K562 (cell line): ENCODE data around the gene UNC45B.

Experiments
- BCLAF1 ChIP-seq, 2 experiments: fragments of 450-650 bp in 1 of 2; IDR thresholded peaks; 2 replicates each; pipeline ENCODE4 v1.6.1; 2011 to 2017; ENCODE audit warnings: low read depth in 2 of 2, antibody characterized with exemption in 1 of 2, borderline replicate concordance in 1 of 2, low read length in 1 of 2, mild to moderate bottlenecking in 1 of 2, mixed read lengths in 1 of 2; ENCODE audit not compliant: control insufficient read depth in 1 of 2
- CREB5 ChIP-seq: fragments of 250-450 bp; sonication (Bioruptor Pico); IDR thresholded peaks from 2 replicates; pipeline ENCODE4 v1.5.0; 2020; ENCODE audit warnings: mild to moderate bottlenecking
- CTCF ChIP-seq, 3 experiments: IDR thresholded peaks in 2 of 3; conservative IDR thresholded peaks in 1 of 3; 2 replicates each; pipeline ENCODE4 v1.5.1; 2011 to 2012; ENCODE audit warnings: low read length in 3 of 3, mild to moderate bottlenecking in 3 of 3, control low read depth in 2 of 3, improper control_type of control experiment in 1 of 3, inconsistent platforms in 1 of 3, low read depth in 1 of 3, mixed read lengths in 1 of 3, moderate library complexity in 1 of 3; ENCODE audit not compliant: insufficient read depth in 2 of 3
- HES1 ChIP-seq: fragments of 450-650 bp; IDR thresholded peaks from 2 replicates; pipeline ENCODE4 v1.6.1; 2016; ENCODE audit warnings: low read depth, mild to moderate bottlenecking, moderate library complexity
- HNRNPL ChIP-seq: fragments of 200-400 bp; formaldehyde crosslinking; IDR thresholded peaks from 2 replicates; pipeline ENCODE4 v1.6.1; 2017; ENCODE audit warnings: low read depth, mild to moderate bottlenecking, low read length
- NR0B1 ChIP-seq: fragments of 450-650 bp; IDR thresholded peaks from one replicate; pipeline ENCODE4 v1.6.1; 2018; ENCODE audit warnings: mild to moderate bottlenecking, moderate library complexity; ENCODE audit not compliant: partially characterized antibody
- POLR2A ChIP-seq: fragments of 450-650 bp; conservative IDR thresholded peaks from 2 replicates; pipeline ENCODE4 v1.6.1; 2016
- SMC3 ChIP-seq: conservative IDR thresholded peaks from 2 replicates; pipeline ENCODE4 v1.6.1; 2011; ENCODE audit warnings: low read depth, low read length, improper control_type of control experiment; ENCODE audit not compliant: insufficient read depth
- XRCC5 ChIP-seq: fragments of 200-400 bp; formaldehyde crosslinking; IDR thresholded peaks from 2 replicates; pipeline ENCODE4 v1.6.1; 2017; ENCODE audit warnings: low read depth, mild to moderate bottlenecking, low read length
- ZBTB12 ChIP-seq: fragments of 250-450 bp; sonication (Bioruptor Pico); IDR thresholded peaks from 2 replicates; pipeline ENCODE4 v1.4.0; 2020
- ZBTB26 ChIP-seq: fragments of 450-650 bp; formaldehyde crosslinking; IDR thresholded peaks from 2 replicates; pipeline ENCODE4 v1.4.0; 2022; ENCODE audit warnings: missing genetic modification characterization
- ZHX1 ChIP-seq: fragments of 150-350 bp; conservative IDR thresholded peaks from 2 replicates; pipeline ENCODE4 v1.6.1; 2014; ENCODE audit warnings: low read length
- ZNF143 ChIP-seq: sonication (generic); formaldehyde crosslinking; IDR thresholded peaks from 2 replicates; pipeline ENCODE4 v1.9.0; 2022; ENCODE audit warnings: mild to moderate bottlenecking, missing genetic modification reagents

GRCh38 chr17:35236821-35237220, 89.2 kb downstream of the UNC45B start:
- TF ChIP-seq CREB5 (no peak), HNRNPL (no peak), SMC3 (no peak), CTCF (IDR thresholded peaks at IDR 0.05 in 2 of 3, conservative IDR thresholded peaks at IDR 0.05 in 1 of 3; ENCODE audit: insufficient read depth in 2 of 3, low read depth in 1 of 3, low read length in 3 of 3) (no peak), NR0B1 (no peak), ZBTB12 (CRISPR knock-in tag) (no peak), HES1 (no peak), ZNF143 (CRISPR knock-in tag) (no peak), XRCC5 (no peak), BCLAF1 (IDR thresholded peaks at IDR 0.05; ENCODE audit: borderline replicate concordance in 1 of 2, control insufficient read depth in 1 of 2, low read depth in 2 of 2, low read length in 1 of 2) (no peak), ZBTB26 (no peak), POLR2A (no peak), ZHX1 (no peak)
